CD14-positive monocyte (primary cell): ENCODE measurements around the gene MRLN. TPM values are rescaled to one million over a fixed set of nuclear protein-coding genes. Genes with fewer than 3 reads are reported as not detected.

Source experiments
- DNase-seq, 3 donors: peaks; one replicate each; pipeline ENCODE4 v3.0.0-alpha.2; 2011 to 2022
- H2AFZ ChIP-seq: 2 replicates; pipeline ENCODE4 v1.6.0; 2012; ENCODE audit warnings: mild to moderate bottlenecking, low read depth, low read length, inconsistent platforms; ENCODE audit not compliant: insufficient read depth, poor library complexity, severe bottlenecking
- H3K27ac ChIP-seq, 2 donors: 1 replicate in 1 of 2; 2 replicates in 1 of 2; pipeline ENCODE4 v1.5.1; 2012 to 2013; ENCODE audit warnings: low read length in 2 of 2, control low read depth in 1 of 2, inconsistent platforms in 1 of 2, low read depth in 1 of 2, mild to moderate bottlenecking in 1 of 2
- H3K27me3 ChIP-seq, 2 donors: one replicate each; pipeline versions ENCODE4 v1.6.0 to v1.6.1; 2011 to 2013; ENCODE audit warnings: low read length in 2 of 2; ENCODE audit not compliant: control insufficient read depth in 2 of 2, insufficient read depth in 2 of 2
- H3K36me3 ChIP-seq, 2 donors: replicated peaks in 1 of 2; 1 replicate in 1 of 2; 2 replicates in 1 of 2; pipeline versions ENCODE4 v1.5.1 to v1.6.1; 2012 to 2013; ENCODE audit warnings: low read length in 2 of 2, control low read depth in 1 of 2, inconsistent platforms in 1 of 2, mild to moderate bottlenecking in 1 of 2; ENCODE audit not compliant: insufficient read depth in 2 of 2, control insufficient read depth in 1 of 2
- H3K4me1 ChIP-seq, 2 donors: 1 replicate in 1 of 2; 2 replicates in 1 of 2; pipeline versions ENCODE4 v1.5.1 to v1.6.1; 2012 to 2013; ENCODE audit warnings: low read length in 2 of 2, control low read depth in 1 of 2, inconsistent platforms in 1 of 2, mild to moderate bottlenecking in 1 of 2, moderate library complexity in 1 of 2; ENCODE audit not compliant: insufficient read depth in 2 of 2, control insufficient read depth in 1 of 2
- H3K4me2 ChIP-seq: replicated peaks from 2 replicates; pipeline ENCODE3; 2012; ENCODE audit warnings: low read length, moderate library complexity, mild to moderate bottlenecking; ENCODE audit not compliant: poor library complexity, severe bottlenecking; ENCODE audit errors: extremely low read depth
- H3K4me3 ChIP-seq, 3 experiments: fragments of 200-600 bp in 1 of 3; sonication (generic) in 1 of 3; replicated peaks in 1 of 3; 1 replicate in 2 of 3; 2 replicates in 1 of 3; pipeline ENCODE4 v1.5.1; 2011 to 2013; ENCODE audit warnings: low read length in 3 of 3, mild to moderate bottlenecking in 3 of 3, control low read depth in 2 of 3, low read depth in 2 of 3, inconsistent platforms in 1 of 3, moderate library complexity in 1 of 3
- H3K79me2 ChIP-seq: 2 replicates; pipeline ENCODE4 v1.6.0; 2012; ENCODE audit warnings: mild to moderate bottlenecking, control low read depth, inconsistent platforms, low read length, moderate library complexity; ENCODE audit not compliant: insufficient read depth
- H3K9ac ChIP-seq: 2 replicates; pipeline ENCODE4 v1.6.0; 2017; ENCODE audit warnings: low read length, mild to moderate bottlenecking; ENCODE audit not compliant: insufficient read depth, poor library complexity, severe bottlenecking
- H3K9me3 ChIP-seq, 2 donors: replicated peaks in 1 of 2; 1 replicate in 1 of 2; 2 replicates in 1 of 2; pipeline versions ENCODE4 v1.5.1 to v1.6.1; 2012 to 2013; ENCODE audit warnings: low read length in 2 of 2, control low read depth in 1 of 2; ENCODE audit not compliant: control insufficient read depth in 1 of 2, insufficient read depth in 1 of 2
- H4K20me1 ChIP-seq: 2 replicates; pipeline ENCODE4 v1.6.0; 2012; ENCODE audit warnings: mild to moderate bottlenecking, low read length, control low read depth, moderate library complexity; ENCODE audit not compliant: insufficient read depth
- H3K27ac Mint-ChIP-seq, 7 donors: one replicate each; pipeline ENCODE4 v1.8.0; 2020; ENCODE audit warnings: mild to moderate bottlenecking in 7 of 7, mixed read lengths in 7 of 7, moderate library complexity in 6 of 7, inconsistent platforms in 2 of 7
- H3K27me3 Mint-ChIP-seq, 3 donors: one replicate each; pipeline ENCODE4 v1.8.0; 2021 to 2022; ENCODE audit warnings: low read depth in 3 of 3, mild to moderate bottlenecking in 3 of 3, mixed read lengths in 3 of 3, moderate library complexity in 3 of 3, inconsistent platforms in 1 of 3
- H3K36me3 Mint-ChIP-seq, 2 donors: one replicate each; pipeline ENCODE4 v1.8.0; 2020; ENCODE audit warnings: mixed read lengths in 2 of 2, inconsistent platforms in 1 of 2, mild to moderate bottlenecking in 1 of 2
- H3K4me1 Mint-ChIP-seq: one replicate; pipeline ENCODE4 v1.8.0; 2020; ENCODE audit warnings: mild to moderate bottlenecking, mixed read lengths
- H3K4me3 Mint-ChIP-seq, 2 donors: one replicate each; pipeline ENCODE4 v1.8.0; 2020; ENCODE audit warnings: mild to moderate bottlenecking in 2 of 2, mixed read lengths in 2 of 2, moderate library complexity in 1 of 2
- H3K9me3 Mint-ChIP-seq, 7 donors: one replicate each; pipeline ENCODE4 v1.8.0; 2020 to 2022; ENCODE audit warnings: mixed read lengths in 7 of 7, mild to moderate bottlenecking in 6 of 7, moderate library complexity in 6 of 7, inconsistent platforms in 2 of 7
- WGBS: methylation state at CpG from one replicate; pipeline ENCODE4 v1.1.5; 2013; ENCODE audit warnings: missing lambda C conversion rate; ENCODE audit not compliant: insufficient coverage; 5-methylcytosine and 5-hydroxymethylcytosine counted together
- intact Hi-C, 2 donors: fragments of 100-400 bp; cut with micrococcal nuclease; formaldehyde crosslinking; loops; one replicate each; pipeline versions ENCODE4 v1.15.0 to v1.15.1; 2023
- polyA plus RNA-seq, 3 donors: library from polyadenylated mRNA; depleted of rRNA in 1 of 3; unstranded in 2 of 3; stranded (reverse) in 1 of 3; fragments of 300-500 nt in 2 of 3; fragments of >200 nt in 1 of 3; fragmentation: Illumina TruSeq in 2 of 3; gene quantifications; 1 replicate in 2 of 3; 2 replicates in 1 of 3; pipeline ENCODE4 v1.2.3, GENCODE V29; 2012 to 2021
- TF ChIP-seq, protein P1 (sequence below): fragments of 200-600 bp; IDR thresholded peaks from one replicate; pipeline ENCODE4 v1.8.0; 2022; ENCODE audit warnings: antibody characterized with exemption, mild to moderate bottlenecking

The MRLN gene
- polyA plus RNA-seq, 3 donors = not detected

DNA sequence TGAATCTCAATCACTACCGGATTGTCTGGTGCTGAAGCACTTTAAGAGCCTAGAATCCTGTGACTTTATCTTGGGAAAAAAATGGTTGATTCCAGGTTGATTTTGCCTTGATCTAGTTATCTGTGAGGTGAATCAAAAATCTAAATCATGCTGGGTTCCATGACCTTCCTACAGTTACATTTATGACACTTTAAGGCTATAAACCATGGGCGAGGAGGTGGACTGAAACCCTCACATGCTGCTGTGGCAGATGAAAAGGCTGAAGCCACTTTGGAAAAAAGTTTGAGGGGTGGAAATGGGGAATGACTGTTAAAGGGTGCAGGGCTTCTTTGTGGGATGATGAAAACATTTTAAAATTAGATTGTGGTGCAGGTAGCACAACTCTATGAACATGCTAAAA lies 61.1 kb downstream of the MRLN start:
- Mint-ChIP-seq H3K4me3 (no peak overlapping the region), H3K27me3 (peaks cover 0 to 1% (median 0%) of the 10 kb centered on the region in 3 donors), H3K4me1 (no peaks in the 10 kb centered on the region), H3K9me3 (peaks cover 0 to 11% (median 3%) of the 10 kb centered on the region in 7 donors), H3K27ac (no peak overlapping the region), H3K36me3 (no peaks in the 10 kb centered on the region)
- Histone ChIP-seq H3K27me3 (no peaks in the 10 kb centered on the region), H3K4me3 (no peak overlapping the region), H3K36me3 (no peaks in the 10 kb centered on the region), H2AFZ (no peak overlapping the region), H3K4me1 (no peaks in the 10 kb centered on the region), H3K9ac (no peak overlapping the region), H3K9me3 (no peaks in the 10 kb centered on the region), H3K4me2 (no peak overlapping the region), H3K79me2 (no peaks in the 10 kb centered on the region), H3K27ac (no peak overlapping the region), H4K20me1 (no peaks in the 10 kb centered on the region)
- TF ChIP-seq, protein P1, sequence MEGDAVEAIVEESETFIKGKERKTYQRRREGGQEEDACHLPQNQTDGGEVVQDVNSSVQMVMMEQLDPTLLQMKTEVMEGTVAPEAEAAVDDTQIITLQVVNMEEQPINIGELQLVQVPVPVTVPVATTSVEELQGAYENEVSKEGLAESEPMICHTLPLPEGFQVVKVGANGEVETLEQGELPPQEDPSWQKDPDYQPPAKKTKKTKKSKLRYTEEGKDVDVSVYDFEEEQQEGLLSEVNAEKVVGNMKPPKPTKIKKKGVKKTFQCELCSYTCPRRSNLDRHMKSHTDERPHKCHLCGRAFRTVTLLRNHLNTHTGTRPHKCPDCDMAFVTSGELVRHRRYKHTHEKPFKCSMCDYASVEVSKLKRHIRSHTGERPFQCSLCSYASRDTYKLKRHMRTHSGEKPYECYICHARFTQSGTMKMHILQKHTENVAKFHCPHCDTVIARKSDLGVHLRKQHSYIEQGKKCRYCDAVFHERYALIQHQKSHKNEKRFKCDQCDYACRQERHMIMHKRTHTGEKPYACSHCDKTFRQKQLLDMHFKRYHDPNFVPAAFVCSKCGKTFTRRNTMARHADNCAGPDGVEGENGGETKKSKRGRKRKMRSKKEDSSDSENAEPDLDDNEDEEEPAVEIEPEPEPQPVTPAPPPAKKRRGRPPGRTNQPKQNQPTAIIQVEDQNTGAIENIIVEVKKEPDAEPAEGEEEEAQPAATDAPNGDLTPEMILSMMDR = no peak
- no peak for DNase-seq
- no CpG with 5 or more reads among the region's 2 CpGs for whole genome bisulfite sequencing
- intact Hi-C loops = no loop called here

DNA sequence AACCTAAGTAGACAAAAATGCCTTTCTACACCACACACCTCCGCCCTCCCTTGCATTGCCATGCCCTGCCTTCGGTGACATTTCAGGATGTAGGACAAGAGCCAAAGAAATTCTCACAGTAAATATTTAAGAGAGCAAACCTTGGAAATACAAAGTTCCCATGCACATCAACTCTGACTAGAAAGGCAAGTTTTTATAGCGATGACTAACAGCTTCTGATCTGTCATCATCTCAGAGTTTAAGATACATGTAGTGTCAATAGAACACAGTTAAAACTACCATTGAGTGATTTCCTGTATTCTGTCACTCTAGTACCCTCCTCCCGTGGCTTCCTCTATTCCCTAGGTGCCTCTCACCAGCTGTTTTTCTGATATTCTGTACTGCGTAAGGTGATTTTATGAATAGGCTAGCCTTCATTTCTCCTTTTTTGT lies 64.3 kb downstream of the MRLN start:
- Mint-ChIP-seq H3K4me1 (no peaks in the 10 kb centered on the region), H3K9me3 (peaks cover 0 to 11% (median 2%) of the 10 kb centered on the region in 7 donors), H3K4me3 (no peak overlapping the region), H3K36me3 (no peaks in the 10 kb centered on the region), H3K27me3 (peaks cover 0 to 1% (median 0%) of the 10 kb centered on the region in 3 donors), H3K27ac (no peak overlapping the region)
- Histone ChIP-seq H3K4me2 (no peak overlapping the region), H4K20me1 (no peaks in the 10 kb centered on the region), H3K27me3 (no peaks in the 10 kb centered on the region), H3K36me3 (no peaks in the 10 kb centered on the region), H2AFZ (no peak overlapping the region), H3K79me2 (no peaks in the 10 kb centered on the region), H3K27ac (no peak overlapping the region), H3K9me3 (no peaks in the 10 kb centered on the region), H3K4me1 (no peaks in the 10 kb centered on the region), H3K9ac (no peak overlapping the region), H3K4me3 (no peak overlapping the region)
- no CpG with 5 or more reads among the region's 5 CpGs for WGBS
- intact Hi-C loops = no loop called here
- TF ChIP-seq, protein P1 = no peak
- DNase-seq = no peak
